GM18858 (cell line): Measurements from ENCODE around the gene ANKRD50.

Experiments
- ATAC-seq: cut with Tn5 transposase; IDR thresholded peaks from one replicate; pipeline ENCODE4 v1.9.1; 2021; ENCODE audit not compliant: unreplicated experiment

ANKRD50 gene

GRCh38 chr4:124712372-124713184 is at the start of gene ANKRD50:
TSS of gene ANKRD50 (minus strand) at chr4:124712732. CDS start at chr4:124710511, 2,221 bp downstream.
- peak; percentile 47 for ATAC-seq

DNA sequence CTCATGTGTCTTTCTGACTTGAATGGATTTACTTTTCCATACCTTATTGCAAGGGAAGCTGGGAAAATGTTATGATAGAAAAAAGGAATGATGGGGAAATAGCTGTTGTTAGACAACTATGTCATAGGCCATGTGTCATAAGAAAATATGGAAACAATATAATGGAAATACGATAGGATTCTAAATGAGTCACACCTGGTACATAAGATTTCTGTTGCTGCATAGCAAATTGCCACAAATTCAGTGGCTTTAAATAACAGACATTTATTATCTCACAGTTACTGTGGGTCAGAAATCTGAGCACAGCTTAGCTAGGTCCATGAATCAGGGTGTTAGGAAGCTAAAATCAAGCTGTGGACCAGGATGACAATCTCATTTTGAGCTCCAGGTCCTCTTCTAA is 44.6 kb upstream of the ANKRD50 start:
- ATAC-seq, result no peak

DNA sequence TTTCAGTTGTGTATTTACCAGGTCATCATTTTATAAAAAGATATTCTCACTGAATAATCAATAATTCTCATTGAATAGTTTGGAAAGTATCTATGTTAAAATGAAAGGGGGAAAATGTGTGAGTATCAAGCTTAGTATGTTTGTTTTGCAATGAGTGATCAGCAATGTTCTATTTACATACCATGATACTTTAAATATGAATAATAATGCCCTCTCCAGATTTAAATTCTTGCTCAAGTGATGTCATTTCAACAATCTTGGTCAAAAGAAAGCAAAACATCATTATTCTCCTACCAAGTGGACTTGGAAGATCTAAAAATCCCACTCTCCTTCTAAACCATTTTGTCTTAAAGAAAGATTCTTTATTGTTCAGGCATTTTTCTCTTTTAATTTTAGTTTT is 42.1 kb upstream of the ANKRD50 start:
- ATAC-seq, result no peak

DNA sequence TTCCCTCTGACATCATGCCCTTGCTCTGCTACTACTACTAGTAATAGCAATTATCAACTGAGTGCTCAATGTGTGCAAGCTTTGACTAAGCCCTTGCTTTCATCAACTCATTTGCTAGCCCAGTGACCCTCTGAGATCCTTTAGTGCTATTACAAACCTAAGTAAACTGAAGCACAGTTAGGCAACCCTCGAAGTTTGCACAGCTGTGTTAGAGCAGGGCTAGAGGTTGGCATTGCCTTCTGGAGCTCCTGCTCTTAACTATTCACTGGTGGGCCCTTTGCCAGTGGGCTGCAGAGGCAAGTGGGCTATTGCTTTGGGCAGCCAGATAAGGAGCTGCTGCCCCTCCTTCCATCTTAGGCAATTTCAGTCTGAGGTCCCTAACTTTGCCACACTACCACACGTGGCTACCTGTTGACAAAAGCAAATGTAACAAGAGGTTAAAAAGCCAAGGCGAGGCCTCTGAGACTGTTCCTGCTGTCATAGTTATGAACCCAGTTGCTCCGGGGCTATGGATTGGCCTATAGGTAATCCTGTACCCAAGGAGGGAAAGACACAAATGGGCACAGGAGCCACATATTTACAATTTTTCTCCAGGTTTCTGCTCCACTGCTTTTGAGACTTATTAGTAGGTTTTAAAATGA is 41.5 kb upstream of the ANKRD50 start:
- ATAC-seq, result no peak

DNA sequence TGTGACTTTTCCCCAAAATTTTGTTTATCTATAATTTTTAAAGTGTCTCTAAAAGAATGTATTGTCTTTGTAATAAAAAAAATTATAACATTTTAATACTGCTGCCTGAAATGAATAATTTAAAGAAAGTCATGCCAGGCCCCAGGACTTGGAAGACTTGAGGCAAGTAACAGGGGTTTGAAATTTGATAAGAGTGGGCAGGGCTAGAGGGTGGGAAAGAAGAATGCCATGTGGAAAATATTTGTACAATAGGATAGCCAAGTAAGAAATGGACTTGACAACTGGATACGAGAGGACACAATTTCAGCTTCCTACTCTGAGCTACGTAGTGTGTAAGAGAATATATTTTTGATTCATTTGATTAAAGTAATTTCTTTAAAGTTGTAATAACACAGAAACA is 36.9 kb upstream of the ANKRD50 start:
- no peak for ATAC-seq

DNA sequence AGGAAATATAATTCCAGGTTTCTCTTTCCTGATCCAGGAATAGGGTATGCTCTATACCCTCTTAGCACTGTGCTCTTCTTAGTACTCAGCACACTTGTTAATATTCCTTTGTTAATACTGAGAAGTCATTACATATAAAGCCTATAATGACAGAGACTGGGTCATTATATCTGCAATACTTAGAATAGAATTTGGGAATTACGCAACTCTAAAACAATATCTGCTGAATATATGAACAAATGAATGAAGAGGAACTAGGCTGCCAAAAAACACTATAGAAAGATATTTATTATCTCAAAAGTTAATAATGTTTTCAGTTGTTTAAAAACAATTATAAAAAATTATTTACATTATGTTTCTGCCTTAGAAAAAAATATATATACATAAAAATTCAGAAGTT is 36.4 kb upstream of the ANKRD50 start:
- no peak for ATAC-seq

- no peak for ATAC-seq
These were observed 33.7 kb upstream of the ANKRD50 start for GRCh38 chr4:124745985-124746801.

DNA sequence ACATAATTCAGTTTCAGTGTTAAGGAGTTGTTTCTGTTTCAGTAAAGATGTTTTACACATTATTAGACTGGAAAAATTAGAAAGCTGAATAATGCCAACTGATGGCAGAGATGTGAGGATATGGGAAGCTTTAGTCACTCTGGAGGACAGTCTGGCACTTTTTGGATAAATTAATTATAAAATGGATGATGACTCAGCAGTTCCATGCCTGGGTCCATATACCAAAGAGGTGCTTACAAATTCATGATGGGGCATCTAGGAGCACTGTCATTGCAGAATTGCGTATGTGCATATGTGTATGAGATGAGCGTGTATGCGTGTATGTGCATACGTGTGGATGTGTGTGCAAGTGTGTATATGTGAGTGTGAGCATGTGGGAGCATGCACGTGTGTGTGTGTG is 31.2 kb upstream of the ANKRD50 start:
- ATAC-seq, result no peak

GRCh38 chr4:124740501-124740900 is 28.0 kb upstream of the ANKRD50 start:
- no peak for ATAC-seq

DNA sequence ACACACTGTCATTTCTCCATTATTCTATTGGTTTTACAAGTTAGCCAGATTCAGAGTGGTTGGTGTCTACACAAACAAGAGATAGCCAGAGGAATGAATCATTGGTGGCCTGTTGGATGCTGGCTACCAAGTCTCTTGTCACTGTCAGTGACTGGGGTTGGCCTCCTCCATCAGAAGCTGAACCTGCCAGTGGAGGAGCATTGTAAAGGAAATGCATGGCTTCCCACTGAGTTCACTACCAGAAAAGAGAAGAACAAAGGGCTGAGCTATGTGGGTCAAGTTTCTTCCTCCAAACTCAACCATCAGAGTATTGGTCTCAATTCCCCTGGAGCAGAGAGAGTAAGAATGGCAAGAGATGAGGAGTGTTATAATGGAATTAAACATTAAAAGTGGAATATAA is 26.5 kb upstream of the ANKRD50 start:
- no peak for ATAC-seq

GRCh38 chr4:124737619-124738018 is 25.1 kb upstream of the ANKRD50 start:
- no peak for ATAC-seq

DNA sequence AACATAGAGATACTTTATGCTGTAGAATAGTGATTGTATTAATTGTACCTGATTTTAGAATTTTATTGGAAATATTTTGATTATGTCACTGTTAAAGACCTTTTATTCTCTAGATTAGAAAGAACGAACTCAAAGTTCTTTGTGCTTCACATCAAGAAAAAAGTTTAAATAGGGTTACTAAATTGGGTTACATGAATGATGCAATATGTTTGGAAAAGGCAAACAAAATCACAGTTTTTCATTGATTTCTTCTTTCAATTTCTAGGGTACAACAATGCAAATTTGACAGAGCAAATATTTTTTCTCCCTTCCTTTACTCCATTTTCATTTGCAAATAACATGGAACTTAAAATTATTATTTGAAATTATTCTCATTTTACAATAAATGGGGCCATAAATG is 24.0 kb upstream of the ANKRD50 start:
- ATAC-seq, result no peak

DNA sequence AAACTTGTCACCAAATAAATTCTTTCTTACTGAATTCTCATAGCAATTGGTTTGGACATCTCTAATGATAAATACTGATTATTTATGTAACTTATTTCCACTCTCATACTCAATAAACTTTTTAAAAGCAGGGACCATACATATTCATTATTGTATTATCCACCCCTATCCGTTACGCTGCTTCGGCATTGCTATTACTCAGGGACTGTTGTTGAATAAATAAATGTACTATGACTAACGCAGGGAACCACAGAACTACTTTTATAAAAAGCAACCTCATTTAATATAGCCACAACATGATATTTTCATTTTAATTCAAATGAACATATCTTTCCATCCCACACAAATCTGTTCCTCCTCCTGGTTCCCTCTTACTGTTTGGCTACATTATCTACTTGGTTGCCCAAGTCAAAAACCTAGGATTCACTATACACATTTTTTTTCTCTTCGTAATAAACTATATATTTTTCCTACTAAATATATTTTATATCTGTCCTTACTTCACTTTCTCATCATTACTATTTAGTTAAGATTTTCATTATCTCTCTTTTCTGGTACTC is 14.9 kb upstream of the ANKRD50 start:
- no peak for ATAC-seq

GRCh38 chr4:124726269-124726668 is 13.7 kb upstream of the ANKRD50 start:
- ATAC-seq, result no peak

- no peak for ATAC-seq
These were observed 9.5 kb upstream of the ANKRD50 start for GRCh38 chr4:124722071-124722470.

- ATAC-seq, result no peak
These were observed 4.6 kb upstream of the ANKRD50 start for GRCh38 chr4:124717101-124717500.

DNA sequence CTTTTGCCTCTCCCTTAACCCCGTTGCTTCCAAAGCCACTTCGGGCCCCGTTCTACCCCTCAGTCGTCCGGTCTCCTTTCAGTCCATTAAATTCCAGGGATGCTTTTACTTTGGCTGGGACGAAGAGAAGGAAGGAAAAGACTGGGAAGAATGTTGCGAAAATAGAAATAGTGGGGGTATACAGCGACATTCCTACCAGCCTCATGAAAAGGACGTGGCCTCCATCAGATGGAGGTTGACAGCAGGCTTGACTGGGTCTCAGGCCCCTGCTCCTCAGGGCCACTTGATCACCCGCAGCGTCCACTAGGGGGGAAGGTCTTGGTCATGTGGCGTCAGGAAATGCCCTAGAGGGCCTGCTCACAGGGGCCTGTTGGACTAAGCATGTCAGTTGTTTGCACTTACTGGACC is 657 bp upstream of the ANKRD50 start:
- ATAC-seq, result peak; percentile 27

- ATAC-seq, result peak; percentile 22
These were observed 811 bp downstream of the ANKRD50 start for GRCh38 chr4:124711471-124712371.

DNA sequence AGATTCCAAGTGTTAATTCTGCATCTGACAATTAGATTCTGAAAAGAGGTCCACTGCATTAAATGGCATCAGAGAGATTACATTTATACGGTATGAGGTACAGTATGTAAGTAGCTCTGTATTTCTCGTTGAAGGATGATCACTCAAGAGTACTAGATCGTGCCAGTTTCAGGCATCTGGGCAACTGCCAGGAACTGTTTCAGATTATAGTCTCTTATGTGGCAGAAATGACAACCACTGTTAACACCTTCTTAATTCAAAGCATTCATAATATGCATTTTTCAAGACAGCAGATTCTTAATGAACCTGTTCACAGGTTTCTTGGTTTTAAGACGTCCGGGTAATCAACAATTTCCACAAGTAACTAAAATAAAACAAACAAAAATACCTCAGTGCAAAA is 1.6 kb downstream of the ANKRD50 start:
- no peak for ATAC-seq

DNA sequence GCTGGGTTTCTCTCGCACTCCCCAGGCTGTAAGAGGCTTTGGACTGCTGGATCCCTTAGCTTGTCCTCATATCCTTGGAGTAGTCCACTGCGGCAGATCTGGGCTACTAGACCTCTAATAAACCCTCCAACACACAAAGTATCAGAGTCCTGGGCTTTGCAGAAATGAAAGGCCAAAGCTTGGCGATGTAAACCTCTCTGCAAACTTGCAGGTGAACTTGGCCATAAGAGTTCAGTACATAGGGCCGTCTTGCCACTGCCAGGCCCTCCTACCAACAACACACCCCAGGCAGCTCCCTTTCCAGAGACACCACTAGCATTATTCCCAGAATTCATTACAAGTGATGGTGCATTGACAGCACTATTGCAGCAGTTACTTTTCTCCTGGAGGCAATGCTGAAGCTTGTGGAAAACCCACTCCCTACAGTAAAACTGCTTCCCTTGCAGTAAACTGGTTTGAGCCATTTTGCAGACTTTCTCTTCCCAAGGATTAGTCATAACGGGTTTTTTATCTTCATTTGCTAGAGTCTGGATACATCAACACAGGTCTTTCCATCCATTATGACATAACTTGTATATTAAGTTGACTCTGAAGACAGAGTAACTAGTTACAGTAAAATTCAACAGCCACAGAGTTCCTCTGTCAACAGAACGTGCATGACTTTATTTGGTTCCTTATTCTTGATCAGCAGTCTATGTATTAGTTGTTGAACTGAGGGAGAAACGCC is 2.4 kb downstream of the ANKRD50 start:
- ATAC-seq, result no peak
